NB4 (cell line): Measurements from ENCODE around the gene AIF1L.
A peak's percentile ranks its signal among the peaks of the same experiment; 100 is the strongest.

Source experiments
- MAX ChIP-seq: IDR thresholded peaks from 2 replicates; pipeline ENCODE4 v1.6.1; 2011; ENCODE audit warnings: low read depth, low read length
- TF ChIP-seq, protein P1 (sequence below): IDR thresholded peaks from one replicate; pipeline ENCODE4 v1.5.1; 2012; ENCODE audit warnings: low read depth, low read length

GRCh38 chr9:131125288-131126058 lies 29.1 kb downstream of the AIF1L start, which contains the start of gene NUP214:
- TF ChIP-seq, protein P1, sequence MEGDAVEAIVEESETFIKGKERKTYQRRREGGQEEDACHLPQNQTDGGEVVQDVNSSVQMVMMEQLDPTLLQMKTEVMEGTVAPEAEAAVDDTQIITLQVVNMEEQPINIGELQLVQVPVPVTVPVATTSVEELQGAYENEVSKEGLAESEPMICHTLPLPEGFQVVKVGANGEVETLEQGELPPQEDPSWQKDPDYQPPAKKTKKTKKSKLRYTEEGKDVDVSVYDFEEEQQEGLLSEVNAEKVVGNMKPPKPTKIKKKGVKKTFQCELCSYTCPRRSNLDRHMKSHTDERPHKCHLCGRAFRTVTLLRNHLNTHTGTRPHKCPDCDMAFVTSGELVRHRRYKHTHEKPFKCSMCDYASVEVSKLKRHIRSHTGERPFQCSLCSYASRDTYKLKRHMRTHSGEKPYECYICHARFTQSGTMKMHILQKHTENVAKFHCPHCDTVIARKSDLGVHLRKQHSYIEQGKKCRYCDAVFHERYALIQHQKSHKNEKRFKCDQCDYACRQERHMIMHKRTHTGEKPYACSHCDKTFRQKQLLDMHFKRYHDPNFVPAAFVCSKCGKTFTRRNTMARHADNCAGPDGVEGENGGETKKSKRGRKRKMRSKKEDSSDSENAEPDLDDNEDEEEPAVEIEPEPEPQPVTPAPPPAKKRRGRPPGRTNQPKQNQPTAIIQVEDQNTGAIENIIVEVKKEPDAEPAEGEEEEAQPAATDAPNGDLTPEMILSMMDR: no peak
- TF ChIP-seq MAX: peak; percentile 22
